HG02642 (cell line): Measurements from ENCODE around the gene CCDC149.

Experiments used
- ATAC-seq: cut with Tn5 transposase; IDR thresholded peaks from one replicate; pipeline ENCODE4 v1.9.1; 2021; ENCODE audit warnings: mild to moderate bottlenecking; ENCODE audit not compliant: unreplicated experiment, poor library complexity

The CCDC149 gene

GRCh38 chr4:24783506-24783905 lies 129.3 kb downstream of the CCDC149 start:
- ATAC-seq: no peak

GRCh38 chr4:24781999-24782745 lies 130.7 kb downstream of the CCDC149 start:
- ATAC-seq: no peak

GRCh38 chr4:24780936-24781495 lies 131.8 kb downstream of the CCDC149 start:
- no peak for ATAC-seq

- no peak for ATAC-seq
Measured at GRCh38 chr4:24778464-24779225, 134.2 kb downstream of the CCDC149 start.

DNA sequence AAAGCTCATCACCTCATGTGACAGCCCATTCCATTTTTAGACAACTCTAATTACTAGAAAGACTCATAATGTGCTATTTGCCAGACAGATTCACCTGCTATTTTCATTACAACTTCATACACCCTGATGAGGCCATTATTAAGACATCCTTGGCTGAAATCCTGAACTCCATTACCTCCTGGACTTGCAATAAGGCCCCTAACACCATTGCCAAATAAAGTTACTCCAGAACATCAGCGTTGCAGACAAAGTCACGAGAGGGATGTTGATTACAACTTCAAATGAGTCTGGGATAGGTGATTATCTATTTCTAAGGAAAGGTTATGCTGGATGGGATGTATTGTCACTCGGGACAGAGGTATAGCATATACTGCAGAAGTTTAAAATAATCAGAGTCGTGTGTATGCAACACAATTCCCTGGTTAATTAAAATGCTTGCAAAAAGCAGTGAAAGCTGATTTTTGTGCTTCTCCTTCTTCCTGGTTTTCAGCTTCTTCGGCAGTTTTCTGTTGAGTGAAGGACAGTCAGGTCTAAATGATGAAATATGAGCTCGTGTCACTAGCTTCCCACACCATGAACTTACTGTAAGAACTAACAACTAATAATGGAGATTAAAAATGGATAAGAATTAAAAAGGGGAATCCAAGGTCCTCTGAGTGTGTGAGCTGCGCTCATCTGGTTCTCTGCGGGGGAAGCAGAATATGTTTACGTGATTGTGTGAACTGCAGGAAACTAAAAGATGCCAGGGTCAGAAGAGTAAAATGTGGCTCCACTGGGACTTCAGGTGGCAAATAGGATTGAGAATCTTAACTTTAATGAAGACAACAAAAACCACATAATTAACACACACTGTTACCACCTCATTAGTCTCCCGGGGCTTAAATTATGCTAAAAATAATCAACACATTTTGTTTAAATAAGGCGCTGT lies 135.0 kb downstream of the CCDC149 start:
- ATAC-seq: no peak

- no peak for ATAC-seq
Measured at GRCh38 chr4:24775750-24776149, 137.1 kb downstream of the CCDC149 start.

DNA sequence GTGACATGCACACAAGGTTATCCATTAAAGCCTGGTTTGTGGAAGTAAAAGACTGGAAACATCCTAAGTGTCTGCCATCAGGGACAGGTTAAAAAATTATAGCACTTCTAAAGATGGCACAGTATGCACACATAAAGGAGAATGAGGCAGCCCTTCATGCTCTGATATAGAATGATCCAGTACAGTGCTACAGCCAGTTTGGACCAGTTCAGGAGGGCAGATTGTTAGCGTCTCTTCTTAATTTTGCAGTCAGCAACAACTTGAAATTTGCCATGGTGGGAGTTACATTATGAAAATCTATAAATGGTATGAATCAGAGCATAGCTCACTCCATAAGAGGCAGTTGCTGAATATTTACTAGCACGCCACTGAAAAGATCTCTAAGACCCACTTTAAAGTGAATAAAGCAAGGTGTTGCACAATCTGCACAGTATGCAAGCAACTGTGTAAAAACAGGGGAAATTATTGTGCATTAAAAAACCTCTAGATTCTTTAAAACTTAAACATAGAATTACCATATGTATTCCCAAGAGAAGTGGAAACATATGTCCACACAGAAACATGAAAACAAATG lies 137.7 kb downstream of the CCDC149 start:
- ATAC-seq: no peak

DNA sequence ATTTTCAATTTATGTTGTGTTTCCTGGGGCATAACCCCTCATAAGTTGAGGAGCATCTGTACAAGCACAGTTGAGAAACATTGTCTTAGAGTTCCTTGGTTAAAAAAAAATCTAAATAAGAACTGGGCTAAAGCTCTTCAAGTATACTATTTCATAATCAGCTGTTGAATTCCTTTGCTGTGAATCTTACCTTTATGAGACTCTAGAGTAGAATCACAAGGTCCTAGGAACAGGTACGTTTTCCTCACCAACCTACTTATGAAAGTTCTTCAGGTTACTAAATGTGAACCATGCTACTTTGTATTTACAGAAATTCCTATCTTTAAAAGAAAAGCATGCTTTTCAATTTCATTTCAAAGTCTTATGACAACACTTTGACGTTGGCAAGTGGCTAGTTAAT lies 138.4 kb downstream of the CCDC149 start:
- no peak for ATAC-seq

- ATAC-seq: no peak
Measured at GRCh38 chr4:24772952-24773351, 139.9 kb downstream of the CCDC149 start.

DNA sequence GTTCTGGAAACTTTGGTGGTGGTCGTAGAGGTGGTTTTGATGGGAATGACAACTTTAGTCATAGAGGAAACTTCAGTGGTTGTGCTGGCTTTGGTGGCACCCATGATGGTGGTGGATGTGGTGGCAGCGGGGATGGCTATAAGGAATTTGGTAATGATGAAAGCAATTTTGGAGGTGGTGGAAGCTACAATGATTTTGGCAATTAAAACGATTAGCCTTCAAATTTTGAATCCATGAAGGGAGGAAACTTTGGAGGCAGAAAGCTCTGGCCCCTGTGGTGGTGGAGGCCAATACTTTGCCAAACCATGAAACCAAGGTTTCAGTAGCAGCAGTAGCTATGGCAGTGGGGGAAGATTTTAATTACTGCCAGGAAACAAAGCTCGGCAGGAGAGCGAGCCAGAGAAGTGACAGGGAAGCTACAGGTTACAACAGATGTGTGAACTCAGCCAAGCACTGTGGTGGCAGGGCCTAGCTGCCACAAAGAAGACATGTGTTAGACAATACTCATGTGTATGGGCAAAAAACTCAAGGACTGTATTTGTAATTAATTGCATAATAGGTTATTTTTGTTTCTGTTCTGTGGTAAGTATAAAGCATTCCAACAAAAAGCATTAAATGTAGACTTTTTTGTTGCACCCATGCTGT lies 140.7 kb downstream of the CCDC149 start:
- no peak for ATAC-seq

DNA sequence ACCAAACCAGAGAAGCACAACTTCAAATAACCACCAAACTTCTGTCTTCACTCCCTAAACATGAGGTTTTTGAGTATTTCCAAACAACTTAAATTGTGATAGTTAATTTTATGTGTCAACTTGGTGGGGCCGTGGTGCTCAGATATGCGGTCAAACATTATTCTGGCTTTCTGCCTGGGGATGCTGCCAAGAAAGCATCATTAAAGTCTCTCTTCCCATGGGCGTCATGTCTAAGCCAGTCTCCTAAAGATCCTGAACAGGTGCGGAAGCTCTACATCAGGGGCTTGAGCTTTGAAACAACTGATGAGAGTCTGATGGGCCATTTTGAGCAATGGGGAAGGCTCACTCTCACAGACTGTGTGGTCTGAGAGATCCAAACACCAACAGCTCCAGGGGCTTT lies 141.6 kb downstream of the CCDC149 start:
- ATAC-seq: no peak

DNA sequence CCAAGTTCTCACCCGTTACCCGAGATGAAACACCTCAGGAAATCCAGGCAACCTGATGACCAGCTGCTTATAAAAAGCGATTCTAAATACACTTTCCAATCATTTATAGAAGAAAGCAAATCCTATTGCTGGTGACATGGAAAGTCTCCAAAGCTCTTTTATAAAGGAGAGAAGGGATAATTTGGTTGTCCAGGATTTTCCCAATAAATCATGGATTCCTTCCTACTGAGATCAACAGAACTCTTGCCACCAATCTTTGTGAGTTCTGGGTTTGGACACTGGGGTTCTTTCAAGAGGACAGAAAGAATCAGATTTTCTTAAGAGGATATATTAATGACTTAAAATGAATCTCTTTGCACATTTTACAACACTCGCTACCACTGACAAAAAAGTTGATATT lies 142.2 kb downstream of the CCDC149 start:
- no peak for ATAC-seq

DNA sequence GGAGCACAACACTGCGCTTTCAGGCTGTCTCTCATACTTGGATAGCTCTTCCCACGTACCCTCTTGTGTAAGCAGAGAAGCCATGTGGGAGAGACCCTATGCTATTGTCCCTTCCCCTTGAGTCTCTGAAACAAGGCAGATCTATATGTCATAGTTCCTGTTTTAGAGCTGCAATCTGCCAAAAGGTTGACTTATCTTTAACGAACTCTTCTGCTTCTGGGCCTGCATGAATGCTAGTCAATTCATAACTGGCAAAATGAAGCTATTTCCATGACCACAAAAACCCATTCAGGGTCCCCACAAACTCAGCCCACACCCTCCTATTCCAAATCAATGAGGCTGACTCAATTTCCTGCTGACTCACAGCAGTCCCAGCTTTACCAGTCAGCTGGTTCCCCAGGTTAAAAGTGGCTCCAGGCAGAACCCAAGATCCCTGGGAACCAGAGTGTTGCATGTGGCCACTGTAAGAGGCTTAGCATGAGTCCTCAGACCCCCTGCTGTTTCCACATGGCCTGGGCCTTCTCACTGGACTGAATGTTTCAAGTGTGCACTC lies 142.7 kb downstream of the CCDC149 start:
- ATAC-seq: peak; percentile 81

DNA sequence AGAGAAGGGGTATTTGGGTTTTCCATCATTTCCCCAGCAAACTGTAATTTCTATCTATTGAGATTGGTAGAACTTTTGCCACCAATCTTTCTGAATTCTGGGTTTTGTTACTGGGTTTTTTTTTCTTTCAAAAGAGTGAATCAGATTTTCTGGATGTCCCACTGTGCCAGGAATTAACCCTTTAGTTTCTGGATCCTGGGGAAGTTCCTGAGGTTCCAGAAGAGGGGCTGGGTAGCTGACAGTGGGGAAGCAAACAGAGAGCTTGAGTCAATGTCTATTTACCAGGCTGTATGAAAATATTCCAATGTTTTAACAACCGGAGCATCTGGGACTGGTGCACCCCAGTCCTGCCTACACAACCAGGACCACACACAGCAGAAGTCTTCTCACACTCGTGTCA lies 143.3 kb downstream of the CCDC149 start:
- peak; percentile 3 for ATAC-seq

DNA sequence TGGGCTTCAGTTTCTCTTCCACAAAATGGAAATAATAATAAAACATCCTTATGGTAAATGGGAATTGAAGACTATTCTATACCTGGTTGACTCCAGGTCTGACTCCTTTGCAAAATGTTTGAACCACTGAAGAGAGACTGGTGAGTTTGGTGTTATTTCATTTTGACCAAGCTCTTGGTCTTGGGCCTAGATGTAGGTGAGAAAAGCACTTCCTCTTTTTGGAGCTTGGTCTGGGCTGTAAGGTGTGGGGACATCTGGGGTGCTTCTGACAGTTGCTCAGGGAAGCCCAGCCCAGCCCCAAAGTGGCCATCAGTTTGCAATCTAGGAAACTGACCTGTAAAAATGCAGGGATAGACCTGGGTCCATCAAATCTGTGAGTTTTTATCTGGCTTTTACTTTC lies 144.2 kb downstream of the CCDC149 start:
- ATAC-seq: peak; percentile 74

- peak; percentile 1 for ATAC-seq
Measured at GRCh38 chr4:24768006-24768405, 144.8 kb downstream of the CCDC149 start.

DNA sequence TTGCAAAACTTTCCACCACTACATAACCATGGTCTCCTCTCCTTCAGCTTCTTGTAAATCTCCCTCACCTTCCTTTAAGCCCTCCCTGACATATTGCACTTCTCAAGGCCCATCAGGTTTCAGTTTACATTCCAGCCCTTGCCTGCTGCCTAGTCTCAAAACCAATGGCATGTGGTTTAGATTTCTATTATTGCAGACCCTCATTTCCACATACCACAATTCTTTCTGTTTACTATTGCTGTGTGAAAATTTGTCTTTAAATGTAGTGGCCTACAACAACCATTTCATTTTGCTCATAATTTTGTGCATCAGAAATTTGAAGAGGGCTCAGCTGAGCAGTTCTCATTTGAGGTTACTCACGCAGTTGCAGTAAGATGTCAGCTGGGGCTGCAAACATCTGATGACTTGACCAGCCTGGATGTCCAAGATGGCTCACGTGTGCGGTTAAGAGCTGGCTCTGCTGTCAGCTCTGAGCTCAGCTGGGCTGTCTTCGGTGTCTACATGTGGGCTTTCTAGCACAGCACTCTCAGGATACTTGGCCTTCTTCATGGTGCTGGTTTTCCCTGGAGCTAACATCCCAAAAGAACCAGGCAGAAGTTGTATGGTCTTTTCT lies 147.4 kb downstream of the CCDC149 start:
- no peak for ATAC-seq

DNA sequence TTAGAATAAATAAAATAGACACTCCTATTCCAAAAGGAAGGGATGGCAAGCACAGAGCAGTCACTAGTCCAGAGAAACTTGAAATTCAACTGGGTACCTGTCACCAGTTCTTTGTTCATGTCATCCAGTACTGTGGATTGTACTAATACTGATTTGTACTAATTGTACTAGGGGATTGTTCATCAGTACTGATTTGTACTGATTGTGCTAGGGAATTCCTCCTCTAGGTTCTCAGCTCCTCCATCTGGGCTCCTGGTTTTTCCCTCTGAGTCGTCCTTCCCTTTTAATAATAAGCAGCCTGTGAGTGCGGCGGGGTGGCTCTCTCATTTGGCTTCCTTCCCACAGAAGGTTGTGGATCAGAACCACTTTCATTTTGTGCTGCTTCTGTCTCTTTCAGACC lies 148.5 kb downstream of the CCDC149 start:
- no peak for ATAC-seq
